Endometrium (tissue), 2 donors: ENCODE results near the gene NEURL1.

ENCODE experiments used
- FAIRE-seq: peaks from 2 replicates; lab custom pipeline; 2012; peaks lifted over from hg19 to GRCh38; lab: Jason Lieb, UNC
- donor health status: control.
- donor health status: control.

The NEURL1 gene

DNA sequence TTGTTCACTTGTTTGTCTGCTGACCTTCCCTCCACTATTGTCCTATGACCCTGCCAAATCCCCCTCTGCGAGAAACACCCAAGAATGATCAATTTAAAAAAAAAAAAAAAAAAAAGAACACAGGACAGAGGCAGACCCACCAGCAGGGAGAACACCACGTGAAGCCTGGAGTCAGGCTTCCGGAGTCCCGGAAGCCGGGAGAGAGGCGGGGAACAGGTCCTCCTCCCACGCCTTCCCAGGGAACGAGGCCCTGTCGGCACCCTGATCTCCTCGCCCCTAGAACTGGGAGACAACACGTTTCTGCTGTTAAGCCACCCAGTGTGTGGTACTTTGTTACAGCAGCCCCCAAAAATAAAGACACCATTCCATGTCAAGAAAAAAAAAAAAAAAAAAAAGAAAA is 114.6 kb downstream of the NEURL1 start:
- FAIRE-seq, result peak; percentile 45

DNA sequence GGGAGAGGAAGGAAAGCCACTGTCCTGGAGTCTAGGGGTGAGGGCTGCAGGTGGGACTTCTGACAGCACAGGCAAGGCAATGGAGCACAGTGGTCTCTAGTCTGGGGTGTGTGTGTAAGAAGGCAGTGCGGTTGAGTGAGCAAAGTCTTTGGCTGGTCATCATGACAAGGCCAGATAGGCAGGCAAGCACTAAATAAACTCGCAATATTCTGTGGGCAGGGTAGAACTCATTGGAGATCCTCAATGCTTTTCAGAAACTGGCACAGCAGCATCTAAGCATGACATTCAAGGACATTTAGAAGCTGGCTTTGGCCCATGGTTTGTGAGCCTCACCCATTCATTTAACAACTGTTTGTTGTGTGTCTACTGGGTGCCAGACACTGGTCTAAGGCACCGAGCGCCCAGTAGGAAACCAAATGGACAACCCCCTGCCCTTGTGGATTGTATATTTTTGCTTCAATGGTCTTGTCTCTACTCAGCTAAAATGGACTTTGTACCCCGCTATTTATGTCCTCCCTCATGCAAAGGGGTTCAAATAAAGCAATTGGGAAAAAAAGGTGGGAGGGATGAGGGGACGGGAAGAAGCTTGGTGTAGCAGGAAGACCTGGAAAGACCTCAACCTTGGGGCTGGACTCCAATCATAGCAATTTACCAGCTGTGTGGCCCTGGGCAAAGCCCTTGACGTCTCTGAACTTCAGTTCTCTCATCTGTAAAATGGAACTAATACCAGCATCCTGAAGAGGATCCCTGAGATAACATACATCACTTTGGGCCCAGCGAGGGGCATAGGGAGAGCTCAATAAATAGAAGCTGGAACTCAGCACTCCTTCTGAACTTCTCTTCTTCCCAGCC is 116.0 kb downstream of the NEURL1 start:
- FAIRE-seq, result no peak

DNA sequence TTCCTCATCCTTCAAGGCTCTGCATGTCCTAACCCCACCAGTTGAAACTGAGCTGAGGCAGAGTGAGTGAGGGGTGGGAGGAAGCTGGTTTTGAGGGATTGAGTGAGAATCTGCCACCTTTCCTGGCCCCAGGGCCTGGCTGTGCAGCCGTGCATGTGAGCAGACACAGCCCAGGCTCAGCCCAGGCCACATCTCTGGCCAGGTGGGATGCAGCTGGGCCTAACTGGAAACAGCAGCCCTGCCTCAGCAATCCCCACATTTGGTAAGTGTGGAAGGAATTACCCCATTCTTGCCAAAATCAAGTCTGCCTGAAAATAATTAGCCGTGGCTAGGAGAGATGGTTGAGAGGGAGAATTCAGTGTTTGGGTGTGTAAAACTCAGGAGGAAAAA is 116.6 kb downstream of the NEURL1 start:
- FAIRE-seq, result no peak

DNA sequence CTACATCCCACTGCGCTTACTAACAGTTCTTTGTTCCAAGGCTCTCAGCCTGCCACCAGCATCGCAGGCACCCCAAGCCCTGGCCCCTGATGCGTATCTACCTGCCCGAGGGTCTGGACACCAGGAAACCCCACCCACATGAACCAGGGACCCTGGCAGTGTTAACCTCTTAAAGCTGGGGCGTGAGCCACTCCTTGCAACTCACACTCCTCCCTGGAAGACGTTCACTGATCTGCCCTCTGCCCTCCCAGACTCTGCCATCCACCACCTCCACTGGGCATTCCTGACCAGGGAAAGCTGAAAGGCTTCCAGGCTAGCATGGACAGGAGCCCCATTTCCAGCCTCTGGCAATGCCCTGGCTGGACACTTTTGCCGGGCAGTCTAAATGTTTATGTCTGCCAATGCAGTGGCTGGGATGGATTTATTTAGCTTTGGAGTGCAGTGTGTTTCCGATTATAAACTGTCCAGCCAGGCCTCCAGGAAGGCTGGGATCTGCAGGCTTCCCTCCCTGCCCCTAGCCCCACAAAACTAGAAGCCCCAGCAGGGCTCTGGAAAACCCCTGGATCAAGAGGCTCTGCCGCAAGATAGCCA is 117.5 kb downstream of the NEURL1 start:
- no peak for FAIRE-seq

DNA sequence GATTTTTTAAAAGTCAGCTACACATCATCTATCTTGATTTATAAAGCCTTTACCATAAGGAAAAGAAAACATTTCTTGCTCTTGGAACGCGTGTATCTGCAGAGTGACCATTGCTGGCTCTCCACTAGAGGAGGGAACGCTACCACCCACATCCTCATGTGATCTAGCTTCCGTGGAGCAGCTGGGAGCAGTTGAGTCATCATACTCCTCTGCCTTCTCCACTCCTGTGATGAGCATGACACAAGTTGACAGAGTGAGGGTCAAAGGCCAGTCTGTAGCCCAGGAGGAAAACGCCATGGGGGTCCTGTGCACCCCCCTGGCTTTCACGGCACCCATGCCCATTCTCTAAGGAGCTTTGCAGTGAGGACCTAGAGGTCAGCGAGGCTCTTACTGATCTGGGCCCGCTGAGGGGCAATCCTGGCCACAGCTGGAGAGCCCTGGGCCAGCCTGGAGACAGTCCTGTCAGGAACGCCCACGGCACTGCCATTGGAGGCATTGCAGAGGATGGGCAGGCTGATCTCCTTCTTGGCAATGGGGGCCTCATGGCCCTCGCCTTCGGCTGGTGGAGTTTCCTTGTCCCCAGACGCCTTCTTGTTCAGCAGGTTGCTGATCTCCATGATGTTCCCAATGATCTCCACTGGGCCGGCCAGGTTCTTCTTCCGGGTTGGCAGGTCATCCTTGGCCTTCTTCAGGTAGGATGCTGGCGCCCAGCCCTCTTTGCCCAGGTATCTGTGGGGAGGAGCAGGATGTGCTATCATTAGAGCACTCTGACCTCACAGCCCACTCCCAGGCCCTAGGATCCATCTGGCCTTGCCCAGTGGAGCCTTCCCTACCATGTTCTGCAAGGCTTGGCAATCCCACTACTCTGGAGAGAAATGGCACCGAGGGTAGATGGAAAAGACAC is 119.2 kb downstream of the NEURL1 start:
- FAIRE-seq, result no peak

DNA sequence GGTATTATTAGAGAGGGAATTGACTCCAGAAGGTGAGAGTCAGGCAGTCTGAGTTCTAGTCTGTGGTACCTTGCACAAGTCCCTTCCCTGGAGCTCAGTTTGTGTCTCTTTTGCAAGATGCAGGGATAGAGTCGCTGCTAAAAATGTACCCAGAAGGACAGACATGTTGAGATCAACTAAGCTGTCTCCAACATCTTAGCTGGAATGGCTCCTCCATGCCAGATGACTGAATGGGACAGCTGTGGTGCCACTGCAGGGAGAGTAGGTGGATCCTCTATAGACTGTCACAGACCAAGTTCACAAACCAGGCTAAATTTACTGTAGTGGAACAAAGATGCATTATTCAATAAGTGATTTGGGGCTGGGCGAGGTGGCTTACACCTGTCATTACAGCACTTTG is 120.1 kb downstream of the NEURL1 start:
- FAIRE-seq, result no peak

DNA sequence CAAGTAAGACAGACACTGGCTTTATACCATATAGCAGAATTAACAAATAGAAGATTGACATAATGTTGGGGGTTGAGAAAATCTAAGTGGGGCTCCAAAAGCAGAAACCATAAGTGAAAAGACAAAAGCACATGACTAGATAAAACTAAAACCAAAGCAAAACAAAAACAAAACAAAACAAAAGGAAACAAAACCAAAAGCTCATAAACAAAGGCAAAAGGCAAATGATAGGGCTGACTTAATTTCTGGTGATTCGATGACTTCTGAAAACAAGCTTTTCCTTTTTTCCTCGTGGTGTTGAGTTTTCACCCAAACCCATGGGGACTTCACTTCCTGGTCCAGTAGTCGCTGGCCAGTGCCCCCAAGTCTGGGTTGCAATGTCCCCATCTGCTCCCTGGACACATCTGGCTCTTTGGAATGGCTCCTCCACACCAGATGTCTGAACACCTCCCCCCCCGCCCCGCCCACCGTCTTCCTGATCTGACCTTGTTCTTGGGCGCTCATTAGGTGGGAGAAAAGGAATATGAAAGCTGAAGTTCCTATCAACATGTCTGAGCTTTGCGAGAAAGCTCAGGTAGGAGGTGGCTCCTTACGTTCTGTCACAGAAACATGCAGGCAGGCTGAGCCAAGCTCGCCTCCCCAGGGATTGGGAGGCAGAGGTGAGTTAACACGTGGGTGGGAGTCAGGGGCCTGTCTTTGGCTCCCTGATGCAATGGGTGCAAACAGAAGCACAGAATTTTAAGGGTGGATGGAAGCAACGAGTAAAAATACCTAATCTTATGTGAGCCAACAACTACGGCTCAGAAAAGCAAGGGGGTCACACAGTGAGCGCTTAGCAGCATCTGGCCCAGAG is 121.0 kb downstream of the NEURL1 start:
- FAIRE-seq, result peak; percentile 90

DNA sequence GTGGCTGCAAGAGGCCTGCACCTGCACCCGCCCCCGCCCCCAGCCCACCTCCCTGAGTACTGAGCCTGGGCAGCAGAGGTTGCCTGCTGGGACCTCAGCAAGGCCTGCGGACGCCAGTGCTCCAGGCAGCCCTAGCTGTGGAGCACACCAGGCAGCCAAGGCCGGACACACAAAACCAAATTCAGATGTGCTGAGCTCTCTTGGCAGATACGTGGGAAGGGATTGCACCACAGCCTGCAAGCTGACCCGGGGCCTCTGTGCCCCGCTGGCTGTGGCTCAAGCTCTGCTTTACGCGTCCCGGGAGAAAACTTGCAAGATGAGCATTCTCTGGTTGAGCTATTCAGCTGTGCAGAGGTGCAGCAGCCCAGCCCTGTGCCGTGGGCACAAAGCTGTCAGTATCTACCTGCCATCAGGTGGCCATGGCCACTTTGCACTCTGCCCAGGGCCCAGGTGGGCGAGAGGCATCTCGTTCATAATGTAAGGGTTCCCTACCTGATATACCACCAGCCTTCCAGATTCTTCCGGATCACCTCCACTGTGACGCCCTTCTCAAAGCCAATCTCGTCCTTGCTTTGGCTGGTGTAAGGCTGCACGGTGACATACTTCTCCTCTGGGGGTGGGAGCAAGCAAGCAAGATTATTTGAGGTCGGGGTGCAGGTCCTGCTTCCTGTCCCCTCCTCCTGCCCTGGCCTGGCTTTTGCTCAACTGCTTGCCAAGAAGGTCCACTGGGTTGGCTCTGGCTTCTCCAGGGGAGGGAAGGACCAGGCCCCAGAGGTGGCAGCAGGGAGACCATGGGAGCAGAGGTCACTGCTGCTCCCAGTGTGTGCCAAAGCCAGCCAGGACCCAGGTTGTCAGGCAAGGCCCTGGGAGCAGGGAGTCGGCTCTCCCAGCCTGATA is 123.4 kb downstream of the NEURL1 start:
- FAIRE-seq, result no peak

DNA sequence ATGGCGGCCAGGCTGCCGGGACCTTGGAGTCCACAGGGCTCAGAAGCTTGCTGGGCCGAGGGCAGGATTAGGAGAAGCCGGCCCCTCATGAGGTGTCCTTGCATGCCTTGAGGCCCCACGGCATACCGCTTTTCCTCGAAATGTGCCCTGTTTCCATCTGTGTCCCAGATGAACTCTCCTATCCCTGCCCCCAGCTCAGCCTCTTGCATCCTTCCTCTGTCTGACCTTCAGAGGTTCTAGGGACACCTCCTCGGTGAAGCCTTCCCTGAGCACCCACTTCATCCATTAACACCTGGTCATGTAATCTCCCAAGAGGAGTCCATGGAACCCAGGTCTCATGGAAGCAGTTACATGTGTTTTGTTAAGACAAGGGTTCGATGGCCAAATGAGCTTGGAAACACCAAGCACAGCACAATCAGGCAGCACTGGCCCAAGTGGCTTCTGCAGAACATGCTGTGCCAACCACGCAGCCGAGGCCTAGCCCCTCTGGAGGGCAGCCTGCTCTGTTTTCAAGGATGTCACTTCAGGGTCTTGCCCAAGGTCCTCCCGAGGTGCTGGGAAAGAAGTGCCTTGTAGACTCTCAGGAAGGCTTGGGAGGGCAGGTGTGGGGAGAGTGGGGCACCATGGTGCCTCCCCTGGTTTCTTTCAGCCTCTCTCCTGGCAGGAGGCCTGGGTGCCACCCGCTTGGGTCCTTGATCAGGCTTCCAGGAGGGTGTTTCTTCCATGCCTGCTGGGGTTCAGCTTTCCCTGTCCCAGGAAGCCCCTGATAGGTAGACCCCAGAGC is 124.3 kb downstream of the NEURL1 start:
- no peak for FAIRE-seq

DNA sequence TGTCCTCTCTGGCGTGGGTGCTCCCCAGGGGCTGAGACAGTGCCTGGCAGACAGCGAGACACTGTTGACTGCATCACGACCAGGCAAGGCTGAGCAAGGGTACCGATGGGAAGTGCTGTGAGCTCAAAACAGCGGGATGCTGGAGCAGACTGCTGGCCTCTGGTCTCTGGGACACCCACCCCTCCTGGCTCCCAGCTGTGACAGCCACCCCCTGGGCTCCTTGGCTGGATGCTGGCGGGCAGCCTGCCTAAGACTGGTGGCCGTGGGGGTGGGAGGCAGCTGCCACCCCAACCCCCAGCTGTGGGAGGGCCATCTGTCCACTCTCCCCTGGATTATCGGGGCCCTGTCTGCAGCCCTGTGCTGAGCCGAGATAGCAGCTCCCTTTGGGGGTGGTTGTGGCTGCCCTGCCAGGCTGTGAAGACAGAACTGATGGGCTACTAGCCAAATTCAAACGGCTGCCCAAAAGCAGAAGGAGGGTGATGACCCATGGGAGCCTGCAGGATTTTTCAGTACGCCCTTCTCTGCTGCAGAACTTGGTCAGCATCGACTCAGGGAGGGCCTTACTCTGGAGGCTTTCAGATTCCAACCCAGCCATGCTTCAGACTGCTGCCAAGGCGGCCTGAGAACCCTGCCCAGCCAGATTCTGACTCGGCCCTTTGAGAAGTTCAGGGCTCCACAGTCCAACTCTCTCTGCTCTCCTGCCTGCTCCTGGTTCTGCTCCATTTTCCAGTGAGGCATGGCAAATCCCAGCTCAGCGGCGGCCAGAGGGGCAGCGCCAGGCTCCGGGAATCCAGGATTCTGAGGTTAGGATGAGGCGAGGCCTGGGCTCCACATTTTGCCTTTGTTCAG is 125.3 kb downstream of the NEURL1 start:
- FAIRE-seq, result no peak

DNA sequence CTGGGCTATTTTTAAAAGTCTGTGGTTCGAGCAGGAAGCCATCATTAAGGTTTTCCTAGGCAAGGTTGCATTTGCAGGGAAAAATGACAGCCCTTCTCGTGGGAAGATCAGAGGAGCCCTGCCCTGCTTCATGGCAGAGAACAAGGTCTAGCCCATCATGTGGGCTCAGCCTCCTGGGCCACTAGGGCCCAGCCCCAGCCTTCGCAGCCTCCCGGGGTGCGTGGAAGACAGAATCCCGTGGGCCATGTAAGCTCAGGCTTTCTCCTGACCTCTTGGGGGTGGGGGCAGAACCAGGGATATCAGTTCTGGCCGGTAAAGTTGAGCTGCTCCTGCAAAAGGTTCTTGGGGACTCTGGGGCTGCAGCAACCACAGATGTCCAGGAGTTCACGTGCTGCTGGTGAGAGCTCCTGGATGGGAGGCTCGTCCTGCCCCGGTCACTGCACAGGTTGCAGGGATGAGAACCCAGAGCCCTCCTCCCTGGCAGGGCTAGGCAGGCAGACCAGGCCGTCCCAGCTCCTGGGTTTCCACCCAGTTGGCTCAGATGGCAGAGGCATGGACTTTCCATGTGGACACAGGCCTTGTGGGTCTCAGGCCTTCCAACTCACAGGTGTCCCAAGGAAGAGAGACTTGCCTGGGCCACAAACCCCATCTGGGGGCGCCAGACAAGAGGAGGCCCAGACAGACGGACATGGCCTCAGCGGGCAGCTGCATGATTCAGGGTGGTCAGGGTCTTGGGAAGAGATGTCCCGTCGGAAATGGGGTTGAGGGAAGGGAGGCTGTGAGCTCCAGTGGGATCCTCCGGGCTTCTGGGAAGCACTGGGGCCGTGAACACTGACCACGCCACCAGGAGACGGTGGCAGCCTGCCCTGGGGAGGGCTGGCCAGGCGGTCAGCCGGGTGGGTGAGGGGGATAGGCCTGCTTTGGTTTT is 126.2 kb downstream of the NEURL1 start:
- no peak for FAIRE-seq

DNA sequence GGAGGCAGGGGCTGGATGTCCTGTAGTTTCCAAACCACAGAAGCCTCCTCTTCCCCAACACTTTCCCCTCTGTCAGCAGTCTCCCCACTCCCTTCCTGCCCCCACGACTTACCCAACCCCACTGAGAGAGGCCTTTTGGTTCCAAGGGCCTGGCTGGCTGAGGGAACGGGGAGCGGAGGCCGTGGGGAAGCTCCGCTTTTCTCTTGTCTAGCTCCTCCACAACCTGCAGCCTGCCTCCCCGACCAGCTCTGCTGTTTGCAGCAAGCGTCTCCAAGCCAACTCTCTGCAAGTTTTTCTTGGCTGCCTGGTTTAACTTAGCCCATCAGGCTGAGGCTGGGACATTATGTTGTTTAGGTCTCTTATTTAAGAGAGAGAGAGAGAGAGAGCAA is 126.8 kb downstream of the NEURL1 start:
- no peak for FAIRE-seq

DNA sequence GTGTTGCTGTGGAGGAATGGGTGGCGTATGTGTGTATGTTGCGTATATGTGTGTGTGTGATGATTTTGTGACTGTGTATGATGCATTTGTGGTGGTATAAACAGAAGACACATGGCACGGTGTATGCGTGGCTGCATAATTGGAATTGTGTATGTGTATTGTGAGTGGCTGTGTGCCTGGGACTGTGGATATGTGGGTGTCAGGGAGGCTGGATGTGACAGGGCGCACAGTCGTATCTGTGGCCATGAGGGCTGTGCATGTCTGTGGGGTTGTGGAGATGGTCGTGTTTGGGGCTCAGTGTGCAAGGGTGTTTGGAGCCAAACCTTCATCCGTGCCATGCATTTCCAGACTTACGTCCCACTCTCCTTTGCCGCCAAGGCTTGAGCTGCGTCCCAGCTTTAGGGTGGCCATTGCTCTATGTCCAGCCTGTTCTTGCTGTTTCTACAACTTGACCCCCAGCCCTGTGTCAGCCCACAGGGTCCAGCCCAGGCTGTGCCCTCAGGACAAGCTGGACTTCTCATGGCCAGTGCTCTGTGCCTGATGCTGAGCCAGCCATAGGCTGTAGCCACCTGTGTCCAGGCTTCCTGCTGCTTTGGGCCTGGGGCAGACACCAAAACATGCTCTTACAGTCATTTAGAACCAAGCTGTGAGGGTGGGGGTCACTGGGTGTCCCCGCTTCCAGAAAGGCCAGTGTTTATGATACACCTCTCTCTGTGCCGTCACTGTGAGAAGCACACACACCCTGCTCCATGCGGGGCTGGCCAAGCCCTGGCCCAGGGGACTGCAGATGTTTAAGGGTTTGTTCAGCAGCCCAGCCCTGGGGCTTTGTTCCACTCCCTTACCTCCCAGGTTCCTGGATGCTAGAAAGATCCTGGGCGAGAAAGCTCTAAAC is 127.6 kb downstream of the NEURL1 start:
- no peak for FAIRE-seq

DNA sequence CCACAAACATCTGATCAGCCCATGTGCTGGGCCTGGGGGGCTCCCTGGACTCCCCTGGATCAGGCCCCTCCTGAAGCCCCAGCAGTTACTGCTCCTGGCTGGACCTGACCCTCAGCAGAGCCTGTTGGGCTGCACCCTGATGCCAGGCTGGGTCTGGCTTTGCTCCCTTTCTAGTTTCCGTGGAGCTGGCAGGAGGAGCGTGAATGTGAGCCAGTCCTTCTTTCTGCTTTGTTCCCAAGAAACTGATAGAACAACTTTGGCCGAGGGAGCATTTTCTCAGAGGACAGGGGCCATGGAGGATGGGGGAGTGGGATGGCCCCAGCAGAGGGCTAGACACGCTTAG is 128.2 kb downstream of the NEURL1 start:
- FAIRE-seq, result no peak

DNA sequence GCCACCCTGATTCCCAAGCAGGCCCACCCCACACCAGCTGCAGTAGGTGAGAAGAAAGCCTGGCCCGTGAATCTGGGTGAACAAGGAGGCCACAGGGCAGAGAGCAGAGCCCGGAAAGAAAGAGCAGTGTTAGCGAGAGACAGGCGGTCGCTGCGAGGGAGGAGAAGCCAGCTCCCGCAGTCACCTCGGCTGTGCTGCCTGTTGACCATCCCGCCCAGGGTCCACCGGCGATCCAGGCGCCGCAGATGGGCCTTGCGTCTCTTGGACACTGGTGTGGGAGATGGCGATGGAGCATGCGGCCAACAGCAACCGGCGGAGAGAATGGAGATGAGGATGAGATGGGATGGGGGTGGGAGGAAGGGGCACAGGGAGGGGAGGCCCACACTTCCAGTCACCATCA is 128.8 kb downstream of the NEURL1 start:
- FAIRE-seq, result no peak

DNA sequence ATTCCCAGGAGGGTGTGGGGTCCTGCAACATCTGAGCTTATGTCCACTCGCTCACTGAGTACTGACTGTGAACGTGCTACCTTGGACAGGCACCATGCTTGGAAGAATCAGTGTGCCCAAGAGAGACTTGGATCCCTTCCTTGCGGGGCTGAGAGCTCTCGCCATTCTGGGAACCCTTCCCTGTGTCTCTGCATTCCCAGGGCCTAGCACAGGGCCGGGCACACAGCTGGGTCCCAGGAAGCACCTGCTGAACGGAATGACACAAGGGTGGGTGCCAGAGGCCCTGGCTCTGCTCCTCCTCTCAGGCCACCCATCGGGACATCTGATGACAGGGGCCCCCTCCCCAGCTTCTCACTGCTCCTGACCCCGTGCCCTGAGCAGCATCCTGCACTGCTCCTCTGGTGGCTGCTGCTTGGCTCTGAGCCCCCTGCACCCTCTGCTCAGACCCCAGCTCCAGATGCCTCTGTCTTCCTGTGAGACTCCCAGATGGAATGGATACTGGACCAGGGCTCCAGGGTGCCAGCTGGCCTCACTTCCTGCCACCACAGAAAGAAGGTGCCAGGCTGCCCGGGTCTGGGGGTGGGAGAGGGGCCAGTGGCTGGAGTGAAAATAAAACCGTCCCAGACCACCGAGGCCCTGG is 129.6 kb downstream of the NEURL1 start:
- FAIRE-seq, result no peak

DNA sequence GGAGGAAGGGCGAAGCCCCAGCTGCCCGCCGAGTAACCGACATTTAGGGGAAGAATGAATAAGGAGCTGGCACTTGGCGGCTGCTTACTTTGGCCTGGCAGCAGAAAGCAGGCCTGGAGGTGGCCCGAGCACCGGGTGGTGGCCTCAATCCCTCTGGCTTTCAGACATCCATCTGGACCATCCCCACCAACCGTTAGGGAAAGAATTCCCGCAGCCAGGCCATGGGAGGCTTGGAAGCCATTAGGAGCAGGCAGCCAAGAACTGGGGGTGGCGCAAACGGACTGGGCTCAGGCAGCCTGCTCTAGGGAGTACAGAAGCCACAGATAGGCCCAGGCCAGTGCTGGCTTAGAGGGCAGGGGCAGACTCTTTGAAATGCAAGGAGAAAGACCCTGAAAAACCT is 132.7 kb downstream of the NEURL1 start:
- no peak for FAIRE-seq
